Calu3 (cell line): Measurements from ENCODE around the gene PLEKHG4B. TPM values are rescaled to one million over a fixed set of nuclear protein-coding genes. Genes with fewer than 3 reads are reported as not detected.
A peak's percentile ranks its signal among the peaks of the same experiment; 100 is the strongest.
"Not testable (repeated sequence)": the region's sequence is repeated elsewhere in the genome, so short reads cannot be mapped to it uniquely, and the experiment has no call there.

Experiments
- BruUV-seq: library from RNA; stranded (reverse); fragments of 400-500 nt; replicated peaks from 2 replicates; lab custom pipeline; 2021; lab: Mats Ljungman, UMichigan
- CTCF ChIA-PET: fragments of 300-600 bp; sonication (Branson Sonifier 250); formaldehyde crosslinking; loops from one replicate; lab custom pipeline; 2022; ENCODE audit warnings: antibody characterized with exemption; lab: Charles Lee
- DNase-seq: peaks from one replicate; pipeline ENCODE4 v3.0.0; 2022
- H3K27ac Mint-ChIP-seq: one replicate; pipeline ENCODE4 v1.8.0; 2022; ENCODE audit warnings: mixed read lengths; ENCODE audit not compliant: unreplicated experiment
- H3K27me3 Mint-ChIP-seq: one replicate; pipeline ENCODE4 v1.8.0; 2022; ENCODE audit warnings: mixed read lengths; ENCODE audit not compliant: unreplicated experiment
- H3K36me3 Mint-ChIP-seq: one replicate; pipeline ENCODE4 v1.8.0; 2022; ENCODE audit warnings: mild to moderate bottlenecking, moderate library complexity, mixed read lengths; ENCODE audit not compliant: insufficient read depth, unreplicated experiment
- H3K4me1 Mint-ChIP-seq: one replicate; pipeline ENCODE4 v1.8.0; 2022; ENCODE audit warnings: mild to moderate bottlenecking, low read depth, mixed read lengths; ENCODE audit not compliant: unreplicated experiment
- H3K4me3 Mint-ChIP-seq: one replicate; pipeline ENCODE4 v1.8.0; 2022; ENCODE audit warnings: mild to moderate bottlenecking, low read depth, moderate library complexity, mixed read lengths; ENCODE audit not compliant: unreplicated experiment
- H3K9me3 Mint-ChIP-seq: one replicate; pipeline ENCODE4 v1.8.0; 2022; ENCODE audit warnings: low read depth, mixed read lengths; ENCODE audit not compliant: unreplicated experiment
- CTCF ChIP-seq: fragments of 200-600 bp; IDR thresholded peaks from one replicate; pipeline ENCODE4 v1.8.0; 2022; ENCODE audit warnings: antibody characterized with exemption; ENCODE audit not compliant: unreplicated experiment
- intact Hi-C: fragments of 100-400 bp; cut with micrococcal nuclease; formaldehyde crosslinking; loops from one replicate; pipeline ENCODE4 v1.10.0; 2022; ENCODE audit not compliant: unreplicated experiment
- total RNA-seq: library from RNA; stranded (reverse); gene quantifications from 2 replicates; pipeline ENCODE4 v1.2.3, GENCODE V29; 2022

The PLEKHG4B gene
- total RNA-seq, 1 experiment from 2014 or later, result 1.7 TPM

GRCh38 chr5:218457-219291, 126.7 kb downstream of the PLEKHG4B start:
- Mint-ChIP-seq H3K4me3 (peak overlapping the region; percentile 78), H3K27me3 (no peaks in the 10 kb centered on the region), H3K9me3 (no peaks in the 10 kb centered on the region), H3K27ac (peak overlapping the region; percentile 44), H3K4me1 (peaks cover 37% of the 10 kb centered on the region), H3K36me3 (peaks cover 49% of the 10 kb centered on the region)
- intact Hi-C loops, result loop anchor here (1.0 kb wide), 1 partner anchor 53 kb away; the partner anchor contains the start of gene PDCD6
- DNase-seq, result peak; percentile 38
- no TSS peak for BruUV-seq
- CTCF ChIA-PET, result interaction anchor here (0.5 to 2.7 kb wide), 2 partner anchors 30 to 52 kb away, joined by 6 to 11 read pairs; partner anchors contain the start of gene PDCD6
- TF ChIP-seq CTCF, result no peak

DNA sequence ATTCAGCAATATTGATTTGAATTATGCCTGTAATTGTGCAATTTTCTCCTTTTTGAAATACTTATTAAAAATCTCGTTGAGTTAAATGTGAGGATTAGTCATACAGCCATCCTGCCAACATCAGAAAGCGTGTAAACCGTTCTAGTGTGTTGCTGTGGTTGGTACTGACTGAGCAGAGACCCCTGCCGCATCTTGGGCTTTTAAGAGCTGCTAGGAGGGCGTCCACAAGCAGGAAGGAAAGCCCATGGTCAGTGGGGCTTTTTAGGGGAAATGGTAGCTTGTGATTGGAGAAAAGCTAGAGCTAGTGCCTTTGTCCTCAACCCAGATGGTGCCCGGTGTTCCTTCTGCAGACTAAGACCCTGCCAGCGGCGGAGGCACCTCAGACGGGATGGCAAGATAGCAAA, 127.5 kb downstream of the PLEKHG4B start:
- intact Hi-C loops, result no loop called here
- Mint-ChIP-seq H3K4me1 (peaks cover 37% of the 10 kb centered on the region), H3K27ac (peak overlapping the region; percentile 44), H3K36me3 (peaks cover 44% of the 10 kb centered on the region), H3K27me3 (no peaks in the 10 kb centered on the region), H3K9me3 (no peaks in the 10 kb centered on the region), H3K4me3 (peak overlapping the region; percentile 78)
- TSS peak; percentile 55 for BruUV-seq
- DNase-seq, result no peak
- CTCF ChIA-PET, result interaction anchor here (0.5 to 2.7 kb wide), 2 partner anchors 31 to 52 kb away, joined by 6 to 11 read pairs; partner anchors contain the start of gene PDCD6
- no peak for TF ChIP-seq CTCF

GRCh38 chr5:219991-220390, 128.0 kb downstream of the PLEKHG4B start:
- no TSS peak for BruUV-seq
- DNase-seq, result no peak
- no peak for TF ChIP-seq CTCF
- H3K36me3 Mint-ChIP-seq, result peaks cover 44% of the 10 kb centered on the region
- H3K27ac Mint-ChIP-seq, result peak overlapping the region; percentile 44
- H3K9me3 Mint-ChIP-seq, result no peaks in the 10 kb centered on the region
- H3K4me3 Mint-ChIP-seq, result peak overlapping the region; percentile 78
- intact Hi-C loops, result no loop called here
- H3K4me1 Mint-ChIP-seq, result peaks cover 37% of the 10 kb centered on the region
- no peaks in the 10 kb centered on the region for H3K27me3 Mint-ChIP-seq
- CTCF ChIA-PET, result interaction anchor here (2.7 kb wide), 1 partner anchor 32 kb away, joined by 11 read pairs; no protein-coding TSS in a partner anchor

DNA sequence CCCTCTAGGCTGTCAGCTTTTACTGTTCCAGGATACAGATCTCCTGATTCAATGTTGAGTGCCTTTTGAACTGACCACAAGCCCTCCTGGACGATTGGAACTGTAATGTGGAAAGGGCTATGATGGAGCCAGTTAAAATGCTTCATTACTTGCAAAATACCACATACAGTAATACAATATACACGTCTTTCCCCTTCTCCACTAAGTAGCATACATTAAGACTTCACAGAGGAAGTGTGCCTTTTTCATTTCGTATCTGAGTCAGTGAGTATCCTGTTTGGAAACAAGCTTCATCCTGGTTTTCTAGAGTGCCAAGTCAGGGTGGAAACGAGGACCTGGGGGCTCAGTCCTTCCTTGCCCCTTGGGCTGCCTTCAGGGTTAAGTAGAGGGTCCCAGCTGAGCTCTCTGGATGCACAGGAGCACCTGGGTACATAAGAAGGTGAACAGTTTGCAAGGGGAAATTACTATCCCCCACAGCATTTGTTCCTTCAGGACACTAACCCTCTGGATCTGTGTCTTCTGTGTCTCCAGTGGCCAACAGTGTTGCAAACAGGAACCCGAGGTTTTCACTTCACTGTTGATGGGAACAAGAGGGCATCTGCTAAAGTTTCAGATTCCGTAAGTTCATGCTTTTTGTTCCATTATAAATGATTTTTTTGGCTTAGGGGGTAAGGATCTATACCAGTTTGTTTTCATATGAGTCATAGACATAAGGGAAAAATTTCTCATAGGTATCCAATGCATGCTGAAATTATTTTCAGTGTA, 131.2 kb downstream of the PLEKHG4B start:
- H3K4me3 Mint-ChIP-seq, DNase-seq, BruUV-seq, H3K9me3 Mint-ChIP-seq, H3K27ac Mint-ChIP-seq, H3K27me3 Mint-ChIP-seq, intact Hi-C loops, CTCF ChIA-PET: not testable (repeated sequence)
- H3K36me3 Mint-ChIP-seq, result peaks cover 51% of the 10 kb centered on the region
- H3K4me1 Mint-ChIP-seq, result peaks cover 22% of the 10 kb centered on the region
